HepG2 (cell line): ENCODE results near the gene HECTD2. TPM values are rescaled to one million over a fixed set of nuclear protein-coding genes. Genes with fewer than 3 reads are reported as not detected.
"Not testable (repeated sequence)": the region's sequence is repeated elsewhere in the genome, so short reads cannot be mapped to it uniquely, and the experiment has no call there.

ENCODE experiments used
- ATAC-seq: fragments of 200-7000 bp; cut with Tn5 transposase; 3 replicates; pipeline ENCODE4 v1.9.1; 2020; ENCODE audit warnings: mild to moderate bottlenecking, moderate library complexity
- BruUV-seq: library from RNA; stranded (reverse); fragments of 400-500 nt; replicated peaks from 2 replicates; lab custom pipeline; 2021; lab: Mats Ljungman, UMichigan
- CTCF ChIA-PET: fragments of 300-600 bp; formaldehyde crosslinking; extraction: SDS; loops from one replicate; lab custom pipeline; 2021; ENCODE audit warnings: low total read pairs, inconsistent platforms, low intra/inter-chr PET ratio; lab: Yijun Ruan, JAX
- POLR2A ChIA-PET: fragments of 350-600 bp; sonication (Branson Sonifier 250); formaldehyde crosslinking; loops from one replicate; lab custom pipeline; 2020; ENCODE audit warnings: antibody characterized with exemption, inconsistent platforms; lab: Yijun Ruan, JAX
- DNase-seq: peaks from one replicate; pipeline ENCODE4 v3.0.0-alpha.2; 2015; ENCODE audit warnings: low spot score
- FAIRE-seq: peaks from 3 replicates; lab custom pipeline; 2011; peaks lifted over from hg19 to GRCh38; lab: Jason Lieb, UNC
- H2AFZ ChIP-seq: one replicate; pipeline ENCODE4 v1.6.1; 2011; ENCODE audit warnings: low read length, inconsistent platforms
- H3K27ac ChIP-seq: fragments of 300-600 bp; 3 replicates; pipeline ENCODE4 v1.8.0; 2011; ENCODE audit warnings: mixed run types, mild to moderate bottlenecking, mixed read lengths, low read length, inconsistent platforms; ENCODE audit not compliant: insufficient read depth; ENCODE audit errors: extremely low read length
- H3K27me3 ChIP-seq, 2 experiments: fragments of 200-600 bp in 1 of 2; 2 replicates in 1 of 2; 3 replicates in 1 of 2; pipeline versions ENCODE4 v1.6.0 to v1.8.0; 2011; ENCODE audit warnings: low read length in 2 of 2, mild to moderate bottlenecking in 2 of 2, moderate library complexity in 2 of 2, inconsistent platforms in 1 of 2; ENCODE audit not compliant: insufficient read depth in 2 of 2, control insufficient read depth in 1 of 2
- H3K36me3 ChIP-seq, 2 experiments: fragments of 200-600 bp in 1 of 2; replicated peaks in 1 of 2; 2 replicates in 1 of 2; 3 replicates in 1 of 2; pipeline versions ENCODE4 v1.5.1 to v1.8.0; 2011; ENCODE audit warnings: low read length in 2 of 2, inconsistent platforms in 1 of 2; ENCODE audit not compliant: insufficient read depth in 2 of 2, control insufficient read depth in 1 of 2
- H3K4me1 ChIP-seq: 2 replicates; pipeline ENCODE4 v1.5.1; 2012; ENCODE audit warnings: low read length, inconsistent platforms; ENCODE audit not compliant: insufficient read depth
- H3K4me2 ChIP-seq: 2 replicates; pipeline ENCODE4 v1.6.0; 2011; ENCODE audit warnings: low read depth, low read length, inconsistent platforms
- H3K4me3 ChIP-seq, 3 experiments: fragments of 200-600 bp in 1 of 3; sonication (generic), shearing (Covaris generic) in 1 of 3; replicated peaks in 1 of 3; 2 replicates each; pipeline ENCODE4 v1.5.1; 2011 to 2016; ENCODE audit warnings: low read length in 3 of 3, inconsistent platforms in 2 of 3, low read depth in 2 of 3, mild to moderate bottlenecking in 2 of 3, control low read depth in 1 of 3, mixed read lengths in 1 of 3; ENCODE audit not compliant: insufficient read depth in 1 of 3
- H3K79me2 ChIP-seq: one replicate; pipeline ENCODE4 v1.6.1; 2011; ENCODE audit warnings: low read length, inconsistent platforms; ENCODE audit not compliant: insufficient read depth
- H3K9ac ChIP-seq: 2 replicates; pipeline ENCODE4 v1.6.0; 2011; ENCODE audit warnings: mild to moderate bottlenecking, low read depth, low read length, inconsistent platforms; ENCODE audit not compliant: insufficient read depth
- H3K9me3 ChIP-seq: 2 replicates; pipeline ENCODE4 v1.5.1; 2012; ENCODE audit warnings: mild to moderate bottlenecking, low read length
- H4K20me1 ChIP-seq: 2 replicates; pipeline ENCODE4 v1.6.0; 2011; ENCODE audit warnings: inconsistent platforms, mild to moderate bottlenecking, low read length, moderate library complexity; ENCODE audit not compliant: insufficient read depth
- ATRX ChIP-seq: sonication (generic); formaldehyde crosslinking; IDR thresholded peaks from 2 replicates; pipeline ENCODE4 v1.4.0; 2020; ENCODE audit warnings: missing genetic modification reagents, borderline replicate concordance
- MTF2 ChIP-seq: sonication (generic); formaldehyde crosslinking; IDR thresholded peaks from 2 replicates; pipeline ENCODE4 v1.5.0; 2020; ENCODE audit warnings: missing genetic modification reagents, borderline replicate concordance
- NFE2L2 ChIP-seq: fragments of 150-350 bp; IDR thresholded peaks from 2 replicates; pipeline ENCODE4 v1.6.1; 2014; ENCODE audit warnings: low read length
- PPARG ChIP-seq: conservative IDR thresholded peaks from 2 replicates; pipeline ENCODE4 v1.6.1; 2016; ENCODE audit warnings: missing biosample characterization, missing genetic modification reagents
- SATB2 ChIP-seq: sonication (generic); formaldehyde crosslinking; IDR thresholded peaks from 2 replicates; pipeline ENCODE4 v1.5.0; 2020; ENCODE audit warnings: missing genetic modification reagents
- ZNF598 ChIP-seq: sonication (generic); formaldehyde crosslinking; IDR thresholded peaks from 2 replicates; pipeline ENCODE4 v1.5.1; 2020; ENCODE audit warnings: mild to moderate bottlenecking, missing genetic modification reagents, borderline replicate concordance
- ZNF782 ChIP-seq: sonication (generic); formaldehyde crosslinking; IDR thresholded peaks from 2 replicates; pipeline ENCODE4 v1.4.0; 2020; ENCODE audit warnings: missing genetic modification reagents, mild to moderate bottlenecking, borderline replicate concordance
- WGBS: methylation state at CpG from one replicate; pipeline ENCODE4 v1.1.6; 2017; ENCODE audit warnings: low lambda C conversion rate; 5-methylcytosine and 5-hydroxymethylcytosine counted together
- in situ Hi-C: cut with HindIII; loops from 2 replicates; pipeline ENCODE4 v1.10.0; 2017; ENCODE audit warnings: low pct_unique_long_range_greater_than_20kb; ENCODE audit not compliant: extremely low pct_ligation_motif_present
- intact Hi-C: fragments of 100-400 bp; cut with micrococcal nuclease; formaldehyde crosslinking; loops from one replicate; pipeline ENCODE4 v1.10.0; 2022; ENCODE audit not compliant: unreplicated experiment
- polyA plus RNA-seq, 8 experiments: library from polyadenylated mRNA; depleted of rRNA in 3 of 8; stranded (reverse) in 7 of 8; unstranded in 1 of 8; fragments of >200 nt; fragmentation: Illumina TruSeq in 4 of 8; extraction: Trizol in 4 of 8; gene quantifications; 2 replicates each; pipeline versions ENCODE4 v1.2.1 to v1.2.3, GENCODE V29; 2011 to 2016; ENCODE audit warnings: low read depth in 4 of 8, missing spikeins in 1 of 8, mixed read lengths in 1 of 8; ENCODE audit not compliant: insufficient read depth in 1 of 8
- total RNA-seq, 5 experiments: library from RNA; depleted of rRNA; stranded (reverse); fragments of >200 nt; fragmentation: Illumina TruSeq; extraction: Trizol; gene quantifications; 2 replicates each; pipeline ENCODE4 v1.2.3, GENCODE V29; 2016; ENCODE audit warnings: low read depth in 1 of 5

HECTD2 gene
- total and polyA plus RNA-seq, 2 of the 13 experiments (the other 11 are each of a cell fraction or from before 2014, with no cell fraction given): 3.2 to 5.2 TPM

DNA sequence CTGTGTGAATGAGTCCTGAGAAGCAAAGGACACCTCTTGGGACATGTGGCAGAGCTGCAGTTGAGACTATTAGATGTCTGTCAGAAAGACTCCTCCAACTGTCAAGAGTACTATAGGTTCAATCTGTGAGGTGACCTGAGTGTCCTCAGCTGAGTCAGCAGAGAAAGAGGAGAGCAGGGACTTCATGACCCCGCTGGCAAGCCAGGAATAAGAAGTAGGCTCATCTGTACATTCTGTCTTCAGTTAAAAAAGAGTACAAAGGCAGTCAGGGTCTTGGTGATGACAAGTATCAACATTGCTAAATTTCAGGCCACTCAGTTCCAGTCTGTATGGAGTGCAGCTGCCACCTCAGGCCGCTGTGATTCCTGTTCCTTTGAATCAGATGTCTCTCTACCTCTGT is 25.1 kb downstream of the HECTD2 start (continued):
- TF ChIP-seq PPARG (CRISPR knock-in tag) (no peak), NFE2L2 (no peak), ATRX (CRISPR knock-in tag) (no peak), MTF2 (CRISPR knock-in tag) (no peak), ZNF598 (CRISPR knock-in tag) (no peak), ZNF782 (no peak), SATB2 (CRISPR knock-in tag) (no peak)

DNA sequence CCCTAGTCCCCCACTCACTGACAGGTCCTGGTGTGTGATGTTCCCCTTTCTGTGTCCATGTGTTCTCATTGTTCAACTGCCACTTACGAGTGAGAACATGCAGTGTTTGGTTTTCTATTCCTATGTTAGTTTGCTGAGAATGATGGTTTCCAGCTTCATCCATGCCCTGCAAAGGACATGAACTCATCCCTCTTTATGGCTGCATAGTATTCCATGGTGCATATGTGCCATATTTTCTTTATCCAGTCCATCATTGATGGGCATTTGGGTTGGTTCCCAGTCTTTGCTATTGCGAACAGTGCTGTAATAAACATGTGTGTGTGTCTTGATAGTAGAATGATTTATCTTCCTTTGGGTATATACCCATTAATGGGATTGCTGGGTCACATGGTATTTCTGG is 28.1 kb downstream of the HECTD2 start:
- in situ Hi-C loops, H3K4me2 ChIP-seq, H4K20me1 ChIP-seq, H3K9ac ChIP-seq, ATAC-seq, H3K79me2 ChIP-seq, H3K9me3 ChIP-seq, DNase-seq, H3K36me3 ChIP-seq, H3K27ac ChIP-seq, POLR2A ChIA-PET, H2AFZ ChIP-seq, BruUV-seq, H3K4me3 ChIP-seq, intact Hi-C loops, FAIRE-seq, CTCF ChIA-PET, H3K27me3 ChIP-seq: not testable (repeated sequence)
- WGBS: 86% methylated on average over 2 of the region's 2 CpGs
- H3K4me1 ChIP-seq: peaks cover 12% of the 10 kb centered on the region
